GM18526 (cell line): ENCODE data around the gene AZGP1.

Experiments used
- POLR2A ChIP-seq: IDR thresholded peaks from 3 replicates; pipeline ENCODE4 v1.6.1; 2011; ENCODE audit not compliant: insufficient read length; ENCODE audit errors: extremely low read depth

The AZGP1 gene

GRCh38 chr7:99975782-99976521 is at the start of gene AZGP1:
AZGP1 (minus strand) TSS chr7:99976031; CDS start chr7:99976020, 11 bp downstream.
- no peak for TF ChIP-seq POLR2A

GRCh38 chr7:100024020-100024619 is 48.3 kb upstream of the AZGP1 start:
- no peak for TF ChIP-seq POLR2A

GRCh38 chr7:100023526-100023925 is 47.7 kb upstream of the AZGP1 start:
- TF ChIP-seq POLR2A, result no peak

- TF ChIP-seq POLR2A, result no peak
Observed at GRCh38 chr7:100022621-100023020, 46.8 kb upstream of the AZGP1 start.

GRCh38 chr7:100021297-100021696 is 45.5 kb upstream of the AZGP1 start:
- TF ChIP-seq POLR2A, result no peak

- no peak for TF ChIP-seq POLR2A
Observed at GRCh38 chr7:100019908-100020307, 44.1 kb upstream of the AZGP1 start.

GRCh38 chr7:100017875-100018274 is 42.0 kb upstream of the AZGP1 start:
- no peak for TF ChIP-seq POLR2A

GRCh38 chr7:100017300-100017699 is 41.5 kb upstream of the AZGP1 start:
- no peak for TF ChIP-seq POLR2A

- TF ChIP-seq POLR2A, result no peak
Observed at GRCh38 chr7:100016215-100016901, 40.5 kb upstream of the AZGP1 start.

- peak; percentile 95 for TF ChIP-seq POLR2A
Observed at GRCh38 chr7:100015232-100016214, 39.7 kb upstream of the AZGP1 start, which contains the start of gene ZKSCAN1. ZKSCAN1 (plus strand) TSS chr7:100015596; CDS start chr7:100023507, 7,911 bp downstream.

- no peak for TF ChIP-seq POLR2A
Observed at GRCh38 chr7:100013328-100013676, 37.5 kb upstream of the AZGP1 start.

- no peak for TF ChIP-seq POLR2A
Observed at GRCh38 chr7:100011516-100011915, 35.7 kb upstream of the AZGP1 start.

- TF ChIP-seq POLR2A, result no peak
Observed at GRCh38 chr7:100010901-100011300, 35.1 kb upstream of the AZGP1 start.

- TF ChIP-seq POLR2A, result no peak
Observed at GRCh38 chr7:100008525-100008924, 32.7 kb upstream of the AZGP1 start.

- no peak for TF ChIP-seq POLR2A
Observed at GRCh38 chr7:100007887-100008286, 32.1 kb upstream of the AZGP1 start.
